Neural progenitor cell (in vitro differentiated cells): Measurements from ENCODE around the gene RSL1D1.

Experiments used
- EZH2 ChIP-seq: fragments of 200-600 bp; sonication (generic); IDR thresholded peaks from 2 replicates; pipeline ENCODE4 v1.6.1; 2017; ENCODE audit warnings: antibody characterized with exemption, mild to moderate bottlenecking, moderate library complexity
- EZH2phosphoT487 ChIP-seq: fragments of 200-600 bp; sonication (generic); IDR thresholded peaks from 2 replicates; pipeline ENCODE4 v1.6.1; 2017; ENCODE audit warnings: antibody characterized with exemption
- TF ChIP-seq, protein P1 (sequence below): fragments of 200-600 bp; sonication (generic); IDR thresholded peaks from 2 replicates; pipeline ENCODE4 v1.5.1; 2017; ENCODE audit warnings: antibody characterized with exemption, mild to moderate bottlenecking

DNA sequence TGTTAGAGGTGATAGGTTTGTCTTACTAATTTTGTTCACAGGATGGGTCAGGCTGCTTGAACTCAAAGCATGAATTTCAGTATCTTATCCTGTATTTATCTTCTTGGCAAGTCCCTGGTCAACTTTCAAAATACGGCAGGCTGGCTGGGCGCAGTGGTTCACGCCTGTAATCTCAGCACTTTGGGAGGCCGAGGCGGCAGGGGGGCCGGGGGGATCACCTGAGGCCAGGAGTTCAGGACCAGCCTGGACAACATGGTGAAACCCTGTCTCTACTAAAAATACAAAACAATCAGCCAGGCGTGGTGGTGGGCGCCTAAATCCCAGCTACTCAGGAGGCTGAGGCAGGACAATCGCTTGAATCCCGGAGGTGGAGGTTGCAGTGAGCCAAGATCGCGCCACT is 25.0 kb upstream of the RSL1D1 start:
- TF ChIP-seq EZH2: no peak
- TF ChIP-seq, protein P1, sequence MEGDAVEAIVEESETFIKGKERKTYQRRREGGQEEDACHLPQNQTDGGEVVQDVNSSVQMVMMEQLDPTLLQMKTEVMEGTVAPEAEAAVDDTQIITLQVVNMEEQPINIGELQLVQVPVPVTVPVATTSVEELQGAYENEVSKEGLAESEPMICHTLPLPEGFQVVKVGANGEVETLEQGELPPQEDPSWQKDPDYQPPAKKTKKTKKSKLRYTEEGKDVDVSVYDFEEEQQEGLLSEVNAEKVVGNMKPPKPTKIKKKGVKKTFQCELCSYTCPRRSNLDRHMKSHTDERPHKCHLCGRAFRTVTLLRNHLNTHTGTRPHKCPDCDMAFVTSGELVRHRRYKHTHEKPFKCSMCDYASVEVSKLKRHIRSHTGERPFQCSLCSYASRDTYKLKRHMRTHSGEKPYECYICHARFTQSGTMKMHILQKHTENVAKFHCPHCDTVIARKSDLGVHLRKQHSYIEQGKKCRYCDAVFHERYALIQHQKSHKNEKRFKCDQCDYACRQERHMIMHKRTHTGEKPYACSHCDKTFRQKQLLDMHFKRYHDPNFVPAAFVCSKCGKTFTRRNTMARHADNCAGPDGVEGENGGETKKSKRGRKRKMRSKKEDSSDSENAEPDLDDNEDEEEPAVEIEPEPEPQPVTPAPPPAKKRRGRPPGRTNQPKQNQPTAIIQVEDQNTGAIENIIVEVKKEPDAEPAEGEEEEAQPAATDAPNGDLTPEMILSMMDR: no peak
- TF ChIP-seq EZH2phosphoT487: no peak
